Endothelial cell (in vitro differentiated cells): ENCODE measurements around the gene CATSPERB. TPM values are rescaled to one million over a fixed set of nuclear protein-coding genes. Genes with fewer than 3 reads are reported as not detected.
"Not testable (repeated sequence)": the region's sequence is repeated elsewhere in the genome, so short reads cannot be mapped to it uniquely, and the experiment has no call there.

ENCODE experiments used
- DNase-seq: peaks from one replicate; pipeline ENCODE4 v3.0.0; 2021; ENCODE audit warnings: low spot score
- H3K27ac Mint-ChIP-seq: one replicate; pipeline ENCODE4 v1.8.0; 2021; ENCODE audit warnings: mixed read lengths, inconsistent platforms; ENCODE audit not compliant: unreplicated experiment
- H3K27me3 Mint-ChIP-seq: one replicate; pipeline ENCODE4 v1.8.0; 2021; ENCODE audit warnings: mild to moderate bottlenecking, moderate library complexity, mixed read lengths, inconsistent platforms; ENCODE audit not compliant: unreplicated experiment
- H3K36me3 Mint-ChIP-seq: one replicate; pipeline ENCODE4 v1.8.0; 2021; ENCODE audit warnings: mild to moderate bottlenecking, low read depth, mixed read lengths, inconsistent platforms; ENCODE audit not compliant: unreplicated experiment
- H3K4me1 Mint-ChIP-seq: one replicate; pipeline ENCODE4 v1.8.0; 2021; ENCODE audit warnings: mild to moderate bottlenecking, mixed read lengths, inconsistent platforms; ENCODE audit not compliant: unreplicated experiment
- H3K4me3 Mint-ChIP-seq: one replicate; pipeline ENCODE4 v1.8.0; 2021; ENCODE audit warnings: mild to moderate bottlenecking, mixed read lengths, inconsistent platforms; ENCODE audit not compliant: unreplicated experiment
- H3K9me3 Mint-ChIP-seq: one replicate; pipeline ENCODE4 v1.8.0; 2021; ENCODE audit warnings: mixed read lengths, inconsistent platforms; ENCODE audit not compliant: unreplicated experiment
- total RNA-seq: library from RNA; stranded (reverse); fragmentation: NEBNext Ultra II Directional; extraction: Animal tissue kit (Norgen Biotek cat#: 25700); gene quantifications from one replicate; pipeline ENCODE4 v1.2.1, GENCODE V29; 2021; ENCODE audit not compliant: unreplicated experiment
- TF ChIP-seq, protein P1 (sequence below): fragments of 200-600 bp; sonication (generic); IDR thresholded peaks from one replicate; pipeline ENCODE4 v1.5.0; 2021; ENCODE audit warnings: antibody characterized with exemption; ENCODE audit not compliant: unreplicated experiment

Gene CATSPERB
- total RNA-seq, 1 donor from 2014 or later, result not detected

DNA sequence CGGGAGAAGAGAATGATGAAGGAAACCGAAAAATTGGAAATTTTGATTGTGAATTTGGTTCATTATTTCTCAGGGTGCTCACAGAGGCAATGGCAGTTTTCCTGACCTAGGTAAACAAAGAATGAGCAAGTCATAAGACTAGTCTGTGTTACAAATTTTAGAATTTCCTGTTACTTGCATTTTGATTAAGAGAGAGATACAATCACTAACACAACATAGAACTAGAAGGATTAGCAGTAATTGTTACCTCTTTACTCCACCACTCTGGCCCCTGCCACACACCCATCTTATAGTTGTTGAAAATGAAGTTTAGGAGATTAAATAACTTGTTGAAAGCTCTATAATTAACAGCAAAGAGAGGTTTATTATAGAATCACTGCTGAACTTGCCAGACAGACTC lies 62.0 kb downstream of the CATSPERB start:
- Mint-ChIP-seq H3K4me1 (no peaks in the 10 kb centered on the region), H3K4me3 (no peak overlapping the region), H3K27me3 (no peaks in the 10 kb centered on the region), H3K27ac (no peak overlapping the region), H3K9me3 (no peaks in the 10 kb centered on the region), H3K36me3 (no peaks in the 10 kb centered on the region)
- DNase-seq, result no peak
- TF ChIP-seq, protein P1, sequence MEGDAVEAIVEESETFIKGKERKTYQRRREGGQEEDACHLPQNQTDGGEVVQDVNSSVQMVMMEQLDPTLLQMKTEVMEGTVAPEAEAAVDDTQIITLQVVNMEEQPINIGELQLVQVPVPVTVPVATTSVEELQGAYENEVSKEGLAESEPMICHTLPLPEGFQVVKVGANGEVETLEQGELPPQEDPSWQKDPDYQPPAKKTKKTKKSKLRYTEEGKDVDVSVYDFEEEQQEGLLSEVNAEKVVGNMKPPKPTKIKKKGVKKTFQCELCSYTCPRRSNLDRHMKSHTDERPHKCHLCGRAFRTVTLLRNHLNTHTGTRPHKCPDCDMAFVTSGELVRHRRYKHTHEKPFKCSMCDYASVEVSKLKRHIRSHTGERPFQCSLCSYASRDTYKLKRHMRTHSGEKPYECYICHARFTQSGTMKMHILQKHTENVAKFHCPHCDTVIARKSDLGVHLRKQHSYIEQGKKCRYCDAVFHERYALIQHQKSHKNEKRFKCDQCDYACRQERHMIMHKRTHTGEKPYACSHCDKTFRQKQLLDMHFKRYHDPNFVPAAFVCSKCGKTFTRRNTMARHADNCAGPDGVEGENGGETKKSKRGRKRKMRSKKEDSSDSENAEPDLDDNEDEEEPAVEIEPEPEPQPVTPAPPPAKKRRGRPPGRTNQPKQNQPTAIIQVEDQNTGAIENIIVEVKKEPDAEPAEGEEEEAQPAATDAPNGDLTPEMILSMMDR, result no peak

DNA sequence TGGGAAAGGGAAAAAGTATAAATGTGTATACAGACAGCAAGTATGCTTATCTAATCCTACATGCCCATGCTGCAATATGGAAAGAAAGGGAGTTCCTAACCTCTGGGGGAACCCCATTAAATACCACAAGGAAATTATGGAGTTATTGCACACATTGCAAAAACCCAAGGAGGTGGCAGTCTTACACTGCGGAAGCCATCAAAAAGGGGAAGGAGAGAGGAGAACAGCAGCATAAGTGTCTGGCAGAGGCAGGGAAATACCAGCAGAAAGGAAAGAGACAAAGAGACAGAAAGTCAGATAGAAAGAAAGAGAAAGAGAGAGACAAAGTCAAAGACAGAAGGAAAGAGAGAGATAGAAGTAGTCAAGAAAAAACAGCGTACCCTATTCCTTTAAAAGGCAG lies 64.8 kb downstream of the CATSPERB start:
- H3K27ac Mint-ChIP-seq, H3K27me3 Mint-ChIP-seq, H3K4me1 Mint-ChIP-seq, H3K9me3 Mint-ChIP-seq, H3K4me3 Mint-ChIP-seq, H3K36me3 Mint-ChIP-seq, DNase-seq: not testable (repeated sequence)

DNA sequence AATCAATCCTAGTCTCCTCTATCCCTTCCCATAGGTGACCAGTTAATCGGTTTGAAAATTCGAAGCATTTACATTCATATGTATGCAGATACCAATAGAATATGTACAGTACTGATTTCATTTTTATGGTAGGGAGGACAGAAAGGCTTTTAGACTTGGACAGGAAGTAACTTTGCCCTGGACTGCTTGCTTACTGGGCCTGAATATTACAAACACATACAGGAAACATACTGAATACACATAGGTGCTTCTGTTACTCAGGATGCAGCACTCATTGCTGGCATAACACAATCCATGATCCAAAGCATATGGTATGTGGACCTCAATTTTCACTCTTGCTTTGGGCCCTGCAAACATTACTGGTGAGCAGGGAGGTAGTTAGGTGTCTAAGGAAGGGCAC lies 71.1 kb downstream of the CATSPERB start:
- Mint-ChIP-seq H3K27me3 (no peaks in the 10 kb centered on the region), H3K36me3 (no peaks in the 10 kb centered on the region), H3K27ac (no peak overlapping the region), H3K9me3 (no peaks in the 10 kb centered on the region), H3K4me3 (no peak overlapping the region), H3K4me1 (peaks cover 6% of the 10 kb centered on the region)
- no peak for DNase-seq
- TF ChIP-seq, protein P1, result no peak

DNA sequence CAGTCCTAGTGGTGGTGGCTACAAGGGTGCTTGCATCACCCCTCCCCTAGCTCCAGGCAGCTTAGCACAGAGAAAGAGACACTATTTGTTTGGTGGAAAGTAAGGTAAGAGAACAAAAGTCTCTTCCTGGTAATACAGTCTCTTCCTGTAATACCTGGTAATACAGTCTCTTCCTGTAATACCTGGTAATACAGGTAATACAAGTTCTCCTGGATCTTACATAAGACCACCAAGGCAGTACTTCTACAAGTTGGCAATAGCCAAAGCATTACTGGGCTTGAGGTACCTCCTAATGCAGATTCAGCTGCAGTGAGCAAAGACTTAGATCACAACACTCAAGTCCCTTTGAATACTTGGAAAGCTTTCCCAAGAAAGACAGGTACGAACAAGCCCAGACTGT lies 77.0 kb downstream of the CATSPERB start:
- no peak for DNase-seq
- H3K27me3 Mint-ChIP-seq, result no peaks in the 10 kb centered on the region
- no peak overlapping the region for H3K4me3 Mint-ChIP-seq
- H3K36me3 Mint-ChIP-seq, result no peaks in the 10 kb centered on the region
- H3K4me1 Mint-ChIP-seq, result no peaks in the 10 kb centered on the region
- TF ChIP-seq, protein P1, result no peak
- no peaks in the 10 kb centered on the region for H3K9me3 Mint-ChIP-seq
- H3K27ac Mint-ChIP-seq, result no peak overlapping the region

DNA sequence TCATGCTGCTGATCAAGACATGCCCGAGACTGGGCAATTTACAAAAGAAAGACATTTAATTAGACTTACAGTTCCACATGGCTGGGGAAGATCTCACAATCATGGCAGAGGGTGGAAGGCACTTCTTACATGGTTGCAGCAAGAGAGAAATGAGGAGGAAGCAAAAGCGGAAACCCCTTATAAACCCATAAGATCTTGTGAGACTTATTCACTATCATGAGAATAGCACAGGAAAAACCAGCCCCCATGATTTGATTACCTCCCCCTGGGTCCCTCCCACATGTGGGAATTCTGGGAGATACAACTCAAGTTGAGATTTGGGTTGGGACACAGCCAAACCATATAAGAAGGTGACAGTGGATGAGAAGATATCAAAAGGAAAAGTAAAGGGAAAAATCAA lies 78.4 kb downstream of the CATSPERB start:
- no peak for DNase-seq
- Mint-ChIP-seq H3K27me3 (no peaks in the 10 kb centered on the region), H3K36me3 (no peaks in the 10 kb centered on the region), H3K4me1 (no peaks in the 10 kb centered on the region), H3K9me3 (no peaks in the 10 kb centered on the region), H3K4me3 (no peak overlapping the region), H3K27ac (no peak overlapping the region)
- TF ChIP-seq, protein P1, result no peak

DNA sequence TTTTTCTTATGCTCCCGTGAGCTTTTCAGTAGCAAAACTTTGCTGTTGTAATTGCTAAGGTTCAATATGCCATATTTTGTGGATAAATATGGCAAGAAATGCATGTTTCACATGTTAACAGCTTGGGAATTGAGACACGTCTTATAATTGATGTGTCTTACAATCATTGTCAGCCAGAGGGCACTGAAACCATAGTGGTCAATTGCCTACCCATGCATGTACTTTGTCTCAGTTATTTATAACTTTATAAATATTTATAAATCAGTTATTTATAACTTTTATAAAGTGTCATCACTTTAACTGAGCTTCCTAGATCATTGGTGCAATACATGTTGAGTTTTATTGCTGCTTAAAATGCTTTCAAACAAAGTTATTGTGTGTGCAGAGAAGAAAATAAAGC lies 82.0 kb downstream of the CATSPERB start:
- DNase-seq, result peak; percentile 8
- Mint-ChIP-seq H3K27me3 (no peaks in the 10 kb centered on the region), H3K36me3 (peaks cover 3% of the 10 kb centered on the region), H3K9me3 (no peaks in the 10 kb centered on the region), H3K4me3 (no peak overlapping the region), H3K4me1 (no peaks in the 10 kb centered on the region), H3K27ac (no peak overlapping the region)
- TF ChIP-seq, protein P1, result peak; percentile 63
